Keratinocyte (primary cell): ENCODE data around the gene MYL5. TPM values are rescaled to one million over a fixed set of nuclear protein-coding genes. Genes with fewer than 3 reads are reported as not detected.

Source experiments
- DNase-seq: peaks from one replicate; pipeline ENCODE4 v3.0.0-alpha.2; 2011; ENCODE audit warnings: low read depth, missing footprints, low spot score
- FAIRE-seq: peaks from 2 replicates; lab custom pipeline; 2011; peaks lifted over from hg19 to GRCh38; lab: Jason Lieb, UNC
- H2AFZ ChIP-seq: 2 replicates; pipeline ENCODE4 v1.6.0; 2012; ENCODE audit warnings: low read length, control low read depth, inconsistent platforms; ENCODE audit not compliant: control insufficient read depth
- H3K27ac ChIP-seq: 2 replicates; pipeline ENCODE4 v1.5.1; 2011; ENCODE audit warnings: low read length; ENCODE audit not compliant: control insufficient read depth, insufficient read depth
- H3K27me3 ChIP-seq: 3 replicates; pipeline ENCODE4 v1.6.0; 2011; ENCODE audit warnings: low read length; ENCODE audit not compliant: control insufficient read depth, insufficient read depth; ENCODE audit errors: extremely low read depth
- H3K36me3 ChIP-seq, 2 experiments: 2 replicates in 1 of 2; 3 replicates in 1 of 2; pipeline ENCODE4 v1.5.1; 2011; ENCODE audit warnings: low read length in 2 of 2, mild to moderate bottlenecking in 1 of 2; ENCODE audit not compliant: control insufficient read depth in 2 of 2, insufficient read depth in 2 of 2; ENCODE audit errors: extremely low read depth in 1 of 2
- H3K4me1 ChIP-seq: 3 replicates; pipeline ENCODE4 v1.5.1; 2011; ENCODE audit warnings: low read length; ENCODE audit not compliant: control insufficient read depth, insufficient read depth; ENCODE audit errors: extremely low read depth
- H3K4me2 ChIP-seq: 3 replicates; pipeline ENCODE4 v1.6.0; 2011; ENCODE audit warnings: low read depth, low read length; ENCODE audit not compliant: control insufficient read depth, insufficient read depth; ENCODE audit errors: extremely low read depth
- H3K4me3 ChIP-seq, 3 experiments: fragments of 200-600 bp in 1 of 3; sonication (generic) in 1 of 3; 2 replicates in 2 of 3; 3 replicates in 1 of 3; pipeline ENCODE4 v1.5.1; 2011 to 2016; ENCODE audit warnings: low read length in 3 of 3, mild to moderate bottlenecking in 3 of 3, control low read depth in 2 of 3, inconsistent platforms in 1 of 3, low read depth in 1 of 3, mixed read lengths in 1 of 3, mixed run types in 1 of 3, moderate library complexity in 1 of 3; ENCODE audit not compliant: control insufficient read depth in 2 of 3, insufficient read depth in 2 of 3; ENCODE audit errors: extremely low read depth in 1 of 3
- H3K79me2 ChIP-seq: 2 replicates; pipeline ENCODE4 v1.6.0; 2012; ENCODE audit warnings: low read length; ENCODE audit not compliant: control insufficient read depth, insufficient read depth
- H3K9ac ChIP-seq: 3 replicates; pipeline ENCODE4 v1.6.0; 2011; ENCODE audit warnings: low read length; ENCODE audit not compliant: control insufficient read depth, insufficient read depth; ENCODE audit errors: extremely low read depth
- H3K9me1 ChIP-seq: 3 replicates; pipeline ENCODE4 v1.6.0; 2011; ENCODE audit warnings: low read length; ENCODE audit not compliant: control insufficient read depth, insufficient read depth; ENCODE audit errors: extremely low read depth
- H3K9me3 ChIP-seq: 2 replicates; pipeline ENCODE4 v1.5.1; 2012; ENCODE audit warnings: low read depth, low read length; ENCODE audit not compliant: control insufficient read depth
- H4K20me1 ChIP-seq: 3 replicates; pipeline ENCODE4 v1.6.0; 2011; ENCODE audit warnings: low read length; ENCODE audit not compliant: control insufficient read depth, insufficient read depth; ENCODE audit errors: extremely low read depth
- EZH2 ChIP-seq: IDR thresholded peaks from one replicate; pipeline ENCODE4 v1.6.1; 2012; ENCODE audit warnings: inconsistent platforms, mild to moderate bottlenecking, low read length, moderate library complexity
- dilution Hi-C: fragments of 300-500 bp; cut with MboI; formaldehyde crosslinking; loops from one replicate; pipeline ENCODE4 v1.7.0; 2020; ENCODE audit warnings: low sequenced_read_pairs; ENCODE audit not compliant: extremely low pct_ligation_motif_present
- polyA plus RNA-seq, 5 experiments: library from polyadenylated mRNA; depleted of rRNA in 3 of 5; stranded (reverse) in 3 of 5; stranded (forward) in 1 of 5; unstranded in 1 of 5; fragments of >200 nt; gene quantifications; 1 replicate in 1 of 5; 2 replicates in 3 of 5; 3 replicates in 1 of 5; pipeline versions ENCODE4 v1.2.1 to v1.2.3, GENCODE V29; 2011 to 2012; ENCODE audit warnings: missing spikeins in 2 of 5, low read depth in 1 of 5, low replicate concordance in 1 of 5
- TF ChIP-seq, protein P1 (sequence below), 3 experiments: IDR thresholded peaks in 1 of 3; conservative IDR thresholded peaks in 1 of 3; optimal IDR thresholded peaks in 1 of 3; 2 replicates in 2 of 3; 3 replicates in 1 of 3; pipeline versions ENCODE3 to v1.5.1; 2011; ENCODE audit warnings: low read length in 3 of 3, mild to moderate bottlenecking in 3 of 3, moderate library complexity in 2 of 3, control low read depth in 1 of 3, inconsistent platforms in 1 of 3; ENCODE audit not compliant: insufficient read depth in 2 of 3; ENCODE audit errors: extremely low read depth in 1 of 3

MYL5 gene
- polyA plus RNA-seq, 1 donor (not counting 4 experiments of a cell fraction or from before 2014, with no cell fraction given): 8.0 TPM

DNA sequence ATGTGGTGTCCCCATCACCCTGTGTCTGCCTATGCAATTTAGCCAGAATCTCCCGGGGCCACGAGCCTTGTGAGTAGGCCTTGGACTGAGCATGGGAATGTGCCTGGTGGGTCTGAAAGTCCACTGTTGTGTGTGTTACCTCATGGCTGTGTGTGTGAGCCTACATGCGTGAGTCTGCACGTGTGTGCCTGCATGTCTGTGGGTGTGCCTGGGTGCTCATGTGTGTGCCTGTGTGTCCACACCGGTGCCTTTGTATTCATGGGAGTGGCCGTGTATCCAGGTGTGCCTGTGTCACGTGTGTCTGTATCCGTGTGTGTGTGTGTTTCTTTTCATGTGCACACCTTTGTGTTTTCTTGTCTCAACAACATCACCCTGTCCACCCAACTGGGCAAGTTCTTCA, 14.5 kb upstream of the MYL5 start:
- Histone ChIP-seq H3K9me3 (peaks cover 3% of the 10 kb centered on the region), H3K4me3 (no peak overlapping the region), H3K27me3 (peaks cover 18% of the 10 kb centered on the region), H3K4me2 (no peak overlapping the region), H4K20me1 (no peaks in the 10 kb centered on the region), H2AFZ (no peak overlapping the region), H3K27ac (no peak overlapping the region), H3K36me3 (no peaks in the 10 kb centered on the region), H3K79me2 (no peaks in the 10 kb centered on the region), H3K9me1 (no peaks in the 10 kb centered on the region), H3K4me1 (no peaks in the 10 kb centered on the region), H3K9ac (no peak overlapping the region)
- DNase-seq (no peak), FAIRE-seq (no peak)
- TF ChIP-seq, protein P1, sequence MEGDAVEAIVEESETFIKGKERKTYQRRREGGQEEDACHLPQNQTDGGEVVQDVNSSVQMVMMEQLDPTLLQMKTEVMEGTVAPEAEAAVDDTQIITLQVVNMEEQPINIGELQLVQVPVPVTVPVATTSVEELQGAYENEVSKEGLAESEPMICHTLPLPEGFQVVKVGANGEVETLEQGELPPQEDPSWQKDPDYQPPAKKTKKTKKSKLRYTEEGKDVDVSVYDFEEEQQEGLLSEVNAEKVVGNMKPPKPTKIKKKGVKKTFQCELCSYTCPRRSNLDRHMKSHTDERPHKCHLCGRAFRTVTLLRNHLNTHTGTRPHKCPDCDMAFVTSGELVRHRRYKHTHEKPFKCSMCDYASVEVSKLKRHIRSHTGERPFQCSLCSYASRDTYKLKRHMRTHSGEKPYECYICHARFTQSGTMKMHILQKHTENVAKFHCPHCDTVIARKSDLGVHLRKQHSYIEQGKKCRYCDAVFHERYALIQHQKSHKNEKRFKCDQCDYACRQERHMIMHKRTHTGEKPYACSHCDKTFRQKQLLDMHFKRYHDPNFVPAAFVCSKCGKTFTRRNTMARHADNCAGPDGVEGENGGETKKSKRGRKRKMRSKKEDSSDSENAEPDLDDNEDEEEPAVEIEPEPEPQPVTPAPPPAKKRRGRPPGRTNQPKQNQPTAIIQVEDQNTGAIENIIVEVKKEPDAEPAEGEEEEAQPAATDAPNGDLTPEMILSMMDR (optimal IDR thresholded peaks at IDR 0.05 in 1 of 3, IDR thresholded peaks at IDR 0.05 in 1 of 3, conservative IDR thresholded peaks at IDR 0.05 in 1 of 3; ENCODE audit: extremely low read depth in 1 of 3, insufficient read depth in 2 of 3, low read length in 3 of 3): no peak
- no peak for TF ChIP-seq EZH2
- dilution Hi-C loops: no loop called here

DNA sequence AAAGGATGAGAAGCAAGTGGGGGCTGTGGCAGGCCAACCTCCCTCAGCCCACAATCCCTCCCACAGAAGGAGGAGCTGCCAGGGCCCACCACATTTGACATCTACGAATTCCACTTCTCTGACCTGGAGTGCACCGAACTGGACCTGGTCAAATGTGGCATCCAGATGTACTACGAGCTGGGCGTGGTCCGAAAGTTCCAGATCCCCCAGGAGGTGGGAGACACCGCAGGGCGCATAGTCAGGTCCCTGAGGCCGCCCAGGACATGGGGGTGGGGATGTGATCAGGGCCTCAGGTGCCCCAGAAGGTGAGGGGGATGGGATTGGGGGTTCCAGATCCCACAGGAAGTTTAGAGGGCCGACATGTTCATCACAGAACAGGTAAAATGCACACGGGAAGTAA, 13.9 kb upstream of the MYL5 start:
- Histone ChIP-seq H3K9me3 (peaks cover 3% of the 10 kb centered on the region), H3K27me3 (peaks cover 18% of the 10 kb centered on the region), H3K9me1 (no peaks in the 10 kb centered on the region), H3K4me3 (no peak overlapping the region), H2AFZ (no peak overlapping the region), H3K36me3 (no peaks in the 10 kb centered on the region), H3K79me2 (no peaks in the 10 kb centered on the region), H4K20me1 (no peaks in the 10 kb centered on the region), H3K4me2 (no peak overlapping the region), H3K4me1 (no peaks in the 10 kb centered on the region), H3K9ac (no peak overlapping the region), H3K27ac (no peak overlapping the region)
- FAIRE-seq: no peak
- DNase-seq: no peak
- TF ChIP-seq, protein P1 (optimal IDR thresholded peaks at IDR 0.05 in 1 of 3, IDR thresholded peaks at IDR 0.05 in 1 of 3, conservative IDR thresholded peaks at IDR 0.05 in 1 of 3; ENCODE audit: extremely low read depth in 1 of 3, insufficient read depth in 2 of 3, low read length in 3 of 3): no peak
- no peak for TF ChIP-seq EZH2
- dilution Hi-C loops: no loop called here
